ENCODE measurements around the gene CRYM.
A peak's percentile ranks its signal among the peaks of the same experiment; 100 is the strongest.
"Not testable (repeated sequence)": the region's sequence is repeated elsewhere in the genome, so short reads cannot be mapped to it uniquely, and the experiment has no call there.

Gene CRYM

DNA sequence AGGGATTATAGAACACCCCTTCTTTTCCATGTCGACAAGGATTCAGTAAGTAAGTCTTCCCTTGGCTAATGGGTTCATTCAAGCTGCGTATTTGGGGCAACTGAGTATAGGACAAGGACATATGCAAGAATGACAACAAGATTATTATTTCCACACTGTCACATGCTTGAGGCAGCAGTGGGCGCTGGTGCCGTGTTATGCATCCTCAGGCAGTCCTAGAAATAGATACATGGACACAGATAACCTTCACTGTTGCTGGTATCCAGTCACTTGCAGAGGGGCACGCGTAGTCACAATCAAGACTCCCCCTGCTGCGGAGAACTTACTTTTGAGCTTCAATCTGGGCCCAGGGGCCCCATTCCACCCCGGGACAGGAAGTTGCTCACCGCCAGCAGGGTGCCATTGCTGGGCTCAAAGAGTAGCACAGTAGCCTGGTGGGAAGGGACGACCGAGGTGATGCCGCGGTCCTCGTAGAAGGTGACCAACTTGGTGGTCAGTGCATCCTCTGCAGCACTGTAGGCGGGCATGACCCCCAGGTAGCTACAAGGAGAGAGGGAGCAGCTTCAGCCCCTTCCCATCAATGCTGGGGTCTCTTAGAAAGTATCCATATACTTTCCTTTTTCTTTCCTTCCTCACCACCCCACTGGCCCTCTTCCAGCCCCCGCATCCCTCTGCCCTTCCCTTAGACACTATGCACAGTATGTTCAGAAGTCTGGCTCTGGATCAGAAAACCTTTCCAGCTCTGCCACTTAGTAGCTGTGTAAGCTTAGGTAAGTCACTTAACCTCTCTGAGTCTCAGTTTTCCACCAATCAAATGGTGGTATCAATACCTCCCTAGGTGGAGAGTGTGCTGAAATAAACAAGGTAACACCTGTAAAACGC is 804 bp downstream of the CRYM start:
- H3K27me3 ChIP-seq (ENCODE audit: low read depth, low read length), result no peaks in the 10 kb centered on the region
- H3K4me3 ChIP-seq (ENCODE audit: low read depth in 1 of 2, low read length in 2 of 2), result peak overlapping the region; percentile 62 to 66
- H3K9me3 ChIP-seq (ENCODE audit: control insufficient read depth in 1 of 2, low read length in 2 of 2), result no peaks in the 10 kb centered on the region
- no peak overlapping the region for H3K27ac ChIP-seq (ENCODE audit: low read length)
- peaks cover 0 to 8% of the 10 kb centered on the region in 2 donors for H3K4me1 ChIP-seq (ENCODE audit: control insufficient read depth in 1 of 2, insufficient read depth in 2 of 2, low read length in 2 of 2)
- H3K36me3 ChIP-seq (ENCODE audit: control insufficient read depth in 1 of 2, insufficient read depth in 2 of 2, low read length in 2 of 2), result no peaks in the 10 kb centered on the region

DNA sequence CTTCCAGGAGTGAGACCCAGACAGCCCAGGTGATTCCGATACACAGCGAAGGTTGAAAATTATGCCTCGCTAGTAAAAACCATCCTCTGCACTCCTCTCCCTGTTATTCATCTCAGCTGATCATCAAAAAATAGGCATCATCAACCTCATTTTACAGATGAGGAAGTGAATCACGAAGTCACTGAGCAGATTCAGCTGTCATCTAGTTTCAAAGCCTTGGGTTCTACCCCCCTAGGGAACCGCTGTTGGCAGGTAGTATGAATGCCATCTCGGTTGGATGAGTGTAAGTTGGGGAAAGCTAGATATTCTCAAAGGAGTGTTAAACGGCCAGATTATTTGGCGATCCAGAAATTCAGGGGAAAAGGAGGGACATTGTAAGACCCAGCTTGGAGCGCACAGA is 2.0 kb downstream of the CRYM start:
- no peak overlapping the region for H3K4me3 ChIP-seq (ENCODE audit: low read depth in 1 of 2, low read length in 2 of 2)
- H3K27me3 ChIP-seq (ENCODE audit: low read depth, low read length), result no peaks in the 10 kb centered on the region

DNA sequence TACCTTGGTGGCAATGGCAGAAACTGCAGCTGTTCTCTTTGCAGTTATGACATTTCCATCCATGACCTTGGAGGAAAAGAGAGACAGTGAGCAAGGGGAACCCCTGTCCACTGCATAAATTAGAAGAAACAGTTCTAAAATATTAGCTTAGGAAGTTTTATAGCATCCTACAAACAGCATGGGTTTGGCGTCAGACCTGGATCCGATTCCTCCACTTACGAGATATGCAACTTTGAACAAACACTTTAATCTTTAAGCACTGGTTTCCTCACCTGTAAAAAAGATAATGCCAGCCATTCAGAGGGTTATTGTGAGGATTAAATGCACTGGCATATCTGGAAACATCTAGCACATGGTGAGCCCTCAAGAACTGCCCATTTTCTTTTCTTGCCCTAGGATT is 2.6 kb downstream of the CRYM start:
- Histone ChIP-seq H3K36me3 (ENCODE audit: control insufficient read depth in 1 of 2, insufficient read depth in 2 of 2, low read length in 2 of 2) (no peaks in the 10 kb centered on the region), H3K4me1 (ENCODE audit: control insufficient read depth in 1 of 2, insufficient read depth in 2 of 2, low read length in 2 of 2) (peaks cover 0 to 8% of the 10 kb centered on the region in 2 donors), H3K9me3 (ENCODE audit: control insufficient read depth in 1 of 2, low read length in 2 of 2) (no peaks in the 10 kb centered on the region), H3K4me3 (ENCODE audit: low read depth in 1 of 2, low read length in 2 of 2) (no peak overlapping the region), H3K27me3 (ENCODE audit: low read depth, low read length) (no peaks in the 10 kb centered on the region), H3K27ac (ENCODE audit: low read length) (no peak overlapping the region)

More for the DNA sequence above, 2.0 kb downstream of the CRYM start:
- no peaks in the 10 kb centered on the region for H3K36me3 ChIP-seq (ENCODE audit: control insufficient read depth in 1 of 2, insufficient read depth in 2 of 2, low read length in 2 of 2)
- H3K9me3 ChIP-seq (ENCODE audit: control insufficient read depth in 1 of 2, low read length in 2 of 2), result no peaks in the 10 kb centered on the region
- H3K4me1 ChIP-seq (ENCODE audit: control insufficient read depth in 1 of 2, insufficient read depth in 2 of 2, low read length in 2 of 2), result peaks cover 0 to 8% of the 10 kb centered on the region in 2 donors
- no peak overlapping the region for H3K27ac ChIP-seq (ENCODE audit: low read length)

DNA sequence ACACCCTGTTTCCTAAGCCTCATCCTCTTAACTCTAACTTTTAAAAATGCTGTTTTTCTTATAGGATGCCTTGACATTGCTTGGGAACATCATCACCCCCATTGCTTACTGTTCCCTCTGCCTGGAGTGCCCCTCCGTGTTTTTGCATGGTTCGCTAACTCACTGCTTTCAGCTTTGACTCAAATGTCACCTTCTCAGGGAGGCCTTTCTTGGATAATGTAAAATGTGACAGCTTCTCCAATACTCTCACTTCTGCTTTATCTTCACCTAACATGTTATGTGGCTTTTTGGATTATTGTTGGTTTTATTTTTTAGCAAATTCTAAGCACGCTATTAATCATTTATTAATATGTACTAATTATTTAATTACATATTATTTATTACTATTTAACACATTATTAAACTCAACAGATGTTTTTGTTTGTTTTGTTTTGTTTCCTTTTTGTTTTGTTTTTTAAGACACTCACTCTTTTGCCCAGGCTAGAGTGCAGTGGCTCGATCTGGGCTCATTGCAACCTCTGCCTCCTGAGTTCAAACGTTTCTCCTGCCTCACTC is 3.8 kb downstream of the CRYM start:
- H3K4me3 ChIP-seq (ENCODE audit: low read depth in 1 of 2, low read length in 2 of 2), result no peak overlapping the region
- H3K27me3 ChIP-seq (ENCODE audit: low read depth, low read length), result no peaks in the 10 kb centered on the region
- no peaks in the 10 kb centered on the region for H3K9me3 ChIP-seq (ENCODE audit: control insufficient read depth in 1 of 2, low read length in 2 of 2)
- H3K4me1 ChIP-seq (ENCODE audit: control insufficient read depth in 1 of 2, insufficient read depth in 2 of 2, low read length in 2 of 2), result peaks cover 0 to 8% of the 10 kb centered on the region in 2 donors
- H3K27ac ChIP-seq (ENCODE audit: low read length), result no peak overlapping the region
- H3K36me3 ChIP-seq (ENCODE audit: control insufficient read depth in 1 of 2, insufficient read depth in 2 of 2, low read length in 2 of 2), result no peaks in the 10 kb centered on the region

DNA sequence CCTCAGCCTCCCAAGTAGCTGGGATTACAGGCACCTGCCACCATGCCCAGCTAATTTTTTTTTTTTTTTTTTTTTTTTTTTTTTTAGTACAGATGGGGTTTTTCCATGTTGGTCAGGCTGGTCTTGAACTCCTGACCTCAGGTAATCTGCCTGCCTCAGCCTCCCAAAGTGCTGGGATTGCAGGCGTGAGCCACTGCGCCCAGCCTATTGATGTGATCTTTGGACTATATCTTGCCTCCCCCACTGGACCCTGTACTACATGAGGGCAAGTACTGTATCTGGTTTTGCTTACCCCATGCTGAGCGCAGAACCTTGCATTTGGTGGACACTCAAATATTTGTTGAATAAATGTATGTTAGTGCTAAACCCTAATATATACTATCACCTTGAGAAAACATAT is 5.3 kb downstream of the CRYM start:
- not testable (repeated sequence) for H3K27me3 ChIP-seq (ENCODE audit: low read depth, low read length); H3K9me3 ChIP-seq (ENCODE audit: control insufficient read depth in 1 of 2, low read length in 2 of 2); H3K4me1 ChIP-seq (ENCODE audit: control insufficient read depth in 1 of 2, insufficient read depth in 2 of 2, low read length in 2 of 2); H3K27ac ChIP-seq (ENCODE audit: low read length); H3K4me3 ChIP-seq (ENCODE audit: low read depth in 1 of 2, low read length in 2 of 2); H3K36me3 ChIP-seq (ENCODE audit: control insufficient read depth in 1 of 2, insufficient read depth in 2 of 2, low read length in 2 of 2)

DNA sequence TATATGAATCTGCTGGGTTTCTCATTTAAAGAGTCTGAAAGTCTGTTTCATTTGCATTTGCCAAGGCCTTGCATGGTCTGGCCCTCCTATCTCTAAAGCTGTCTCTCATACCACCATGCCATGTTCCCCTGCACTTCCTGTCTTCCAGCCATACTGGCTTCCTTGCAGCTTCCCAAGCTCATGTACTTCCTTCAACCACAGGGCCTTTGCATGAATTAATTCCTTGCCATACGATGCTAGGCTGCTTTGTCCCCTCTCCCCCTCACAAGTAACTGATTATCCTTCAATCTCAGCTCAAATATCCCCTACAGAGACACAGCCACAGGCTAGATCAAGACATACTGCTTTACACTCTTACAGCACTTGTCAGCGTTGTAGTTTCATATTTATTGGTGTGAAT is 5.8 kb downstream of the CRYM start:
- no peaks in the 10 kb centered on the region for H3K27me3 ChIP-seq (ENCODE audit: low read depth, low read length)
- no peak overlapping the region for H3K27ac ChIP-seq (ENCODE audit: low read length)
- H3K9me3 ChIP-seq (ENCODE audit: control insufficient read depth in 1 of 2, low read length in 2 of 2), result no peaks in the 10 kb centered on the region
- H3K36me3 ChIP-seq (ENCODE audit: control insufficient read depth in 1 of 2, insufficient read depth in 2 of 2, low read length in 2 of 2), result no peaks in the 10 kb centered on the region
- H3K4me1 ChIP-seq (ENCODE audit: control insufficient read depth in 1 of 2, insufficient read depth in 2 of 2, low read length in 2 of 2), result no peaks in the 10 kb centered on the region
- no peak overlapping the region for H3K4me3 ChIP-seq (ENCODE audit: low read depth in 1 of 2, low read length in 2 of 2)

DNA sequence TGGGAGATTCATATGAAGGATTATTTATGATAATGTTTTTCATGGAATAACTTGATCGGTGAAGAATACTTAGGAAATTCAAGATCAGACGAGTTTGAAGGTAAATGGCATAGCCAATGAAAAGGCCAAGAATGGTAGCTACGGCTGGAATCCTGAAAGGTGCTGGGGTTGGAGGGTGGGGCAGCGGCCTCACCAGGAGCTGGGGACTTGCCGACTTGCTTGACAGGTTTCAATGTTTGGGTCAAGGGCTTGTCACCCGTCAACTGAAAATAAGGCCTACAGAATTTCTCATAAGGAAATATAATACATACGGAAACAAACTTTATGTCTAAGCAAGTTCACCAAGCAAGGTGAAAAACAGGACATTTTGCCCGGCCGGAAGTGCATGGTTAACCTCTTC is 9.9 kb downstream of the CRYM start:
- Histone ChIP-seq H3K9me3 (ENCODE audit: control insufficient read depth in 1 of 2, low read length in 2 of 2) (no peaks in the 10 kb centered on the region), H3K4me1 (ENCODE audit: control insufficient read depth in 1 of 2, insufficient read depth in 2 of 2, low read length in 2 of 2) (peaks cover 0 to 4% of the 10 kb centered on the region in 2 donors), H3K4me3 (ENCODE audit: low read depth in 1 of 2, low read length in 2 of 2) (no peak overlapping the region), H3K27me3 (ENCODE audit: low read depth, low read length) (no peaks in the 10 kb centered on the region), H3K27ac (ENCODE audit: low read length) (no peak overlapping the region), H3K36me3 (ENCODE audit: control insufficient read depth in 1 of 2, insufficient read depth in 2 of 2, low read length in 2 of 2) (no peaks in the 10 kb centered on the region)

GRCh38 chr16:21267298-21267697 is 10.8 kb downstream of the CRYM start:
- H3K27me3 ChIP-seq (ENCODE audit: low read depth, low read length), result no peaks in the 10 kb centered on the region
- H3K27ac ChIP-seq (ENCODE audit: low read length), result no peak overlapping the region
- peaks cover 0 to 4% of the 10 kb centered on the region in 2 donors for H3K4me1 ChIP-seq (ENCODE audit: control insufficient read depth in 1 of 2, insufficient read depth in 2 of 2, low read length in 2 of 2)
- no peaks in the 10 kb centered on the region for H3K9me3 ChIP-seq (ENCODE audit: control insufficient read depth in 1 of 2, low read length in 2 of 2)
- H3K36me3 ChIP-seq (ENCODE audit: control insufficient read depth in 1 of 2, insufficient read depth in 2 of 2, low read length in 2 of 2), result no peaks in the 10 kb centered on the region
- H3K4me3 ChIP-seq (ENCODE audit: low read depth in 1 of 2, low read length in 2 of 2), result no peak overlapping the region

DNA sequence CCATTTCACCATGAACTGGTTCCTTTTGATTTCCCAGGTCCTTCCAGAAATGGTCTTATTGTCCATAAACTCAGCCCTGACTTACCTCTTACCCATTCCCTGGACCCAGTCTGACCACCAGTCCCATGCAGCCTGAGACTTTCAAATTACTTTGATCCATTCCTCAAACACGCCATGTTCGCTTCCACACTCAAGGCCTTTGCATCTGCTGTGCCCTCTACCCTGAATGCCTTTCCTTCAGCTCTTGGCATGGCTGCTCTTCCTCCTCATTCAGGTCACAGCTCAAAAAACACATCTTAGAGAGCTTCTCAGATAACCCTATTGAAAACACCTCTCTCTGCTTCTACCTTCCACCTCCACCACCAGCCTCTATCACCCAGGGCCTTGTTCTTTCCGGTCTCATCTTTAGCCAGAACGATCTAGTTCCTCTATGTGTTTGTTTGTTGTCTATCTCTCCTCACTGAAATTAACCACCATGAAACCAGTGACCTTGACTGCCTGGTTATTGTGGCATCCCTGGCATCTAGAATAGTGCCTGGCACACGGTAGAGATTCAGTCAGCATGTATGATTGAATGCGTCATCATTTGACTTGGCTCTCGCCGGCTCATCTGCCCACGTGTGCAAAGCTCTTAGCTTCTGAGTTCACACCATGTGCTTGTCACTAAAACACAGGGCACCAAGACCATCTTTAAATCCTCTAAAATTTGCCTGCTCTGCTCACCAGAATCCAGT is 12.8 kb downstream of the CRYM start:
- peaks cover 0 to 4% of the 10 kb centered on the region in 2 donors for H3K4me1 ChIP-seq (ENCODE audit: control insufficient read depth in 1 of 2, insufficient read depth in 2 of 2, low read length in 2 of 2)
- H3K4me3 ChIP-seq (ENCODE audit: low read depth in 1 of 2, low read length in 2 of 2), result no peak overlapping the region
- H3K27ac ChIP-seq (ENCODE audit: low read length), result no peak overlapping the region
- H3K36me3 ChIP-seq (ENCODE audit: control insufficient read depth in 1 of 2, insufficient read depth in 2 of 2, low read length in 2 of 2), result no peaks in the 10 kb centered on the region
- no peaks in the 10 kb centered on the region for H3K27me3 ChIP-seq (ENCODE audit: low read depth, low read length)
- no peaks in the 10 kb centered on the region for H3K9me3 ChIP-seq (ENCODE audit: control insufficient read depth in 1 of 2, low read length in 2 of 2)

GRCh38 chr16:21264571-21265036 is 13.5 kb downstream of the CRYM start:
- no peak overlapping the region for H3K27ac ChIP-seq (ENCODE audit: low read length)
- H3K4me3 ChIP-seq (ENCODE audit: low read depth in 1 of 2, low read length in 2 of 2), result no peak overlapping the region
- H3K4me1 ChIP-seq (ENCODE audit: control insufficient read depth in 1 of 2, insufficient read depth in 2 of 2, low read length in 2 of 2), result peaks cover 0 to 4% of the 10 kb centered on the region in 2 donors
- H3K27me3 ChIP-seq (ENCODE audit: low read depth, low read length), result no peaks in the 10 kb centered on the region
- H3K36me3 ChIP-seq (ENCODE audit: control insufficient read depth in 1 of 2, insufficient read depth in 2 of 2, low read length in 2 of 2), result no peaks in the 10 kb centered on the region
- no peaks in the 10 kb centered on the region for H3K9me3 ChIP-seq (ENCODE audit: control insufficient read depth in 1 of 2, low read length in 2 of 2)

Measured in muscle layer of duodenum (tissue), 2 donors.